Activated naive CD4-positive, alpha-beta T cell (primary cell): ENCODE results near the gene NDFIP1.
"Not testable (repeated sequence)": the region's sequence is repeated elsewhere in the genome, so short reads cannot be mapped to it uniquely, and the experiment has no call there.

Experiments used
- DNase-seq, 4 experiments: peaks; one replicate each; lab custom pipeline; 2025; lab: John Stamatoyannopoulos, UW

Gene NDFIP1, protein sequence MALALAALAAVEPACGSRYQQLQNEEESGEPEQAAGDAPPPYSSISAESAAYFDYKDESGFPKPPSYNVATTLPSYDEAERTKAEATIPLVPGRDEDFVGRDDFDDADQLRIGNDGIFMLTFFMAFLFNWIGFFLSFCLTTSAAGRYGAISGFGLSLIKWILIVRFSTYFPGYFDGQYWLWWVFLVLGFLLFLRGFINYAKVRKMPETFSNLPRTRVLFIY

GRCh38 chr5:142108432-142109330, at the start of gene NDFIP1:
Gene NDFIP1, plus strand, starts transcription at chr5:142108779. Its CDS starts 196 bp downstream, at chr5:142108975.
- DNase-seq, result peak; percentile 55 to 85 (median 66)

- DNase-seq, result no peak
Measured at GRCh38 chr5:142059304-142059940, 49.2 kb upstream of the NDFIP1 start.

DNA sequence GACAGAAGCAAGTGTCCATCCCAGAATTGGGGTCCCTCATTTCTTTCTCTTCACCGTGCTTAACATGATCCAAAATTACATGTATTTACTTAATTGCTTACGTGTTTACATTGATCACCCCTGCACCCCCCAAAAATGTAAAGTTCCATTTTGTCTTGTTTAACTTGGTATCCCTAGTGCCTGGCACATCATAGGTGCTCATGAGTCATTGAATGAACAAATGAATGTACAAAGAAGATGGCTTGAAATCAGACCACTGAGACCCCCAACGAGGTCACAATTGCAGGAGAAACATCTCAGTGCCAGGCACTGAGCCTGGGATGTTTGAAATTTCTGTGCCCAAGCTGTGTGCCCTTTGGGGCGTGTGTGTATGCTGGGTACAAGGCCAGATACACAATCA, 45.2 kb upstream of the NDFIP1 start:
- DNase-seq, result no peak

DNA sequence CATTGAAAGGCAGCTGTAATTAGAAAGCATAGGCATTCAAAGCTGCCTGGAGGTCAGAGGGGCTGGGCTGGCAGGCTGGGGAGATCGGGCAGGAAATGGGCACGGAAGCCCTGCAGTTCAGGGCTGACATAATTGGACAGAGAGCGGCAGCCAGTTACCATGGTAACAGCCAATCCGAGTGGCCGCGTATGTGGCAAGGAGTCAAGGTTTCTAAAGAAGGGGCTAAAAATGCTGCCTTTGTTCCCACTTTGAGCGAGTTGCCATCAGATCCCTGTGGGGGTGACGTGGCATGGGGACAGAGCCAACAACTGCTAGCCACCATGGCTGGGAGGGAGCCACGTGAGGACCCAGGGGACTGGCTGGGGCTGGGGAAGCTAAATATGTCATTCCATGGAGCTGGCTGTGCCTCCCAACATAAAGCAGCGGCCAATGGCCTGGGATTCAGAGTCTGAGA, 44.7 kb upstream of the NDFIP1 start:
- DNase-seq, result peak in 1 of 4 experiments; percentile 23

DNA sequence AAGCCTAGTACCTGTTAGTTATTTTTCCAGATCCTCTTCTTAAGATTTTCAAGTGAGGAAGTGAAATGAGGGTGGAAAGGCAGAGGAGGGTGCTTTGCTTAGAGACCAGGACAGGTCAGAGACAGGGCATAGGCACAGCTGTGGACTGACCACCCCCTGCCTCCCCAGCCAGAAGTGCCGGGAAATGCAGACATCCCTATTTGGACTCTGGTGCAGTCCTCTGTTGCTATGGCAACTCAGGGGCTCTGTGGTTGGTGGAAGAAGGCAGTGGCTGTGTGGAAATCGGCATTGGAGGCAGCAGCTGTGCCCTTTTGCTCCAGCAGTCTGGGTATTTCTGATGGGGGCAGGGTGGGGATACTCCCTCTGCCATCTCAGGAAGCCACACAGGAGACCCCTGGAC, 43.3 kb upstream of the NDFIP1 start:
- no peak for DNase-seq

GRCh38 chr5:142069606-142070399, 38.8 kb upstream of the NDFIP1 start:
- DNase-seq, result no peak

- DNase-seq, result no peak
Measured at GRCh38 chr5:142070734-142071133, 37.8 kb upstream of the NDFIP1 start.

DNA sequence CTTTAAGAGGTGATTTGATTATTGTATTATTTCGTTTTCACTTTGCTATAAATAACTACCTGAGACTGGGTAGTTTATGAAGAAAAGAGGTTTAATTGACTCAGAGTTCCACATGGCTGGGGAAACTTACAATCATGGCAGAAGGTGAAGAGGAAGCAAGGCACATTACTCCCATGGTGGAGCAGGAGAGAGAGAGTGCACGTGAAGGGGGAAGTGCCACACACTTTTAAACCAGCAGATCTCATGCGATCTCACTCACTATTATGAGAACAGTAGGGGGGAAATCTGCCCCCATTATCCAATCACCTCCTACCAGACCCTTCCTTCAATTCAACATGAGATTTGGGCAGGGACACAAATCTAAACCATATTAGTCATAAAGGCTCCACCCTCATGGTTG, 36.1 kb upstream of the NDFIP1 start:
- DNase-seq, result no peak

DNA sequence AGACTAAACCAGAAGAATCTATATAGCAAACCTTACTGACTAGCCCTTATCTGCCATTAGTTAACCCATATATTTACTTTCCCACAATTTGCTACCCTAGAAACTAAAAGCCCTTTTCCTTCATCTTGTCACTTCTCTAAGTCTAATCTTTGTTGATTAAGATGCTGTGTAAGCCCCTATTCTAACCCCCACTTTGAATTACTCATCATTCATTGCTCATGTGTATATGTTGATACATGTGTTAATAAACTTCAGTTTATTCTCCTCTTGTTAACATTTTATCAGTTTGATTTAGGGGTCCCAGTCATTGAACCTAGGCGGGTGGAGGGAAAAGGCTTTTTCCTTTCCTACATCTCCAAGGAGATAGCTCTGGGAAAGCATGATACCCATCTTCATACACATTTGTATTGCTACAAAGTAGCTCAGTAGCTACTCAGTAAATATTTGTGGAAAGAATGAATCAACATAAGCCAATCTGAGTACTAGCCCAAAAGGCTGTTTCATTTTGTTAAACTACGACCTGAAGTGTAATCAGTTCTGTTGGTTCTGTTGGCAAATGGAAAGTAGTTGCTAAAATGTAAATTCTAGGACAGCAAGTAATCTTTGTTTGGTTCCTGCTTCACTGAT, 35.1 kb upstream of the NDFIP1 start:
- no peak for DNase-seq

DNA sequence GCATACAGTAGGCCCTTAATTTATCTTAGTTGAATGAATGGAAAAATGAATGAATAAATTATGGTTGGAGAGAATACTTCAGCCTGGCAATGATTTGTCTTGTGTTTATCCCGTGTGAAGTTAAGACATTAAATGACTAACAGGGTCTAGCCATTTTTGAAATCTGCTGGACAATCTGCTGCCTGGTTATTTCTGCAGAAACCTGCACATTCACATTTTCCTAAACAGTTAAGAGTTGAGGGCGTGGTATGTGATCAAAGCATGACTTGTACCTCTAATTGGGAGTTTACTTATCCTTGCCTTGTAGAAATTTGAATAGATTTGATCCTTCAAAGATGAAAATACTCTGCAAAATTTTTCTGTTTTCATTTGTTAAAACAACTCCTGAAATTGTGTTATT, 34.6 kb upstream of the NDFIP1 start:
- DNase-seq, result no peak

DNA sequence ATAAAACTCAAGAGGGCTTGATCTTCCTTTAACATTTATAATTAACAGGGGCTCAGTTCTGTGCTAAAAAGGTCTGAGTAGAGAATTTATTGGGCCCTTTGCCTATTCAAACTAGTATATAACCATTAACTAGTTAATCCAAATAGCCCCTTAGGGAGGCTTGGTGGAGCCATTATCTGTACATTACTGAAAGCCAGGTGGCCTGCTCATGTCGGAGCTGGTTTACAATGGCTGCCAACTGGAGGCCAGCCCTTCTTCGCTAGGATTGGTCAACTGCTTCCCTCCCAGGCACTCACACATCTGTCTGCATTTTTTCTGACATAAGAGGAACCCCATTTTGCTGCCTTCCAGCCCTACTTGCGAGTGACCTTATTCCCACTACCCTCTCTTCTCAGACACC, 30.4 kb upstream of the NDFIP1 start:
- DNase-seq, result no peak

DNA sequence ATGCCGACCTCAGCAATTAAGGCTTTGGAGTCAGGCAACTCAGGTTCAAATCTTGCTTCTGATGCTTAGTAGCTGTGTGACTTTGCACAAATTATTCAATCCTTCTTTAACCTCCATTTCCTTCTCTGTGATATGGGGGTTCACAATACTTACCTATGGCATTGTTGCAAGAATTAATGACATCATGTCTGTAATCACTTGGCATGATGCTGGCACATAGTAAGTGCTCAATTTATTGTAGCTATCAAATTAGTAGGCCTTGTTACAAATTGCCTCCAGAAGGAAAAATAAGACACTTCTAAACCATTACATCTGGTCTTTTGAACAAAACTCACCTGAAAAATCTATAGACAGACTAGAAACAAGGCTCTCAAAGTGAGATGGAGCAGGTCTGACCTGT, 29.9 kb upstream of the NDFIP1 start:
- no peak for DNase-seq

GRCh38 chr5:142079306-142079721, 29.3 kb upstream of the NDFIP1 start:
- no peak for DNase-seq

GRCh38 chr5:142080248-142080647, 28.3 kb upstream of the NDFIP1 start:
- DNase-seq, result no peak

- DNase-seq, result no peak
Measured at GRCh38 chr5:142082182-142082781, 26.3 kb upstream of the NDFIP1 start.

GRCh38 chr5:142086229-142086628, 22.4 kb upstream of the NDFIP1 start:
- DNase-seq, result no peak

- no peak for DNase-seq
Measured at GRCh38 chr5:142086679-142087078, 21.9 kb upstream of the NDFIP1 start.

- DNase-seq, result no peak
Measured at GRCh38 chr5:142087920-142088679, 20.5 kb upstream of the NDFIP1 start.

- not testable (repeated sequence) for DNase-seq
Measured at GRCh38 chr5:142088855-142089479, 19.6 kb upstream of the NDFIP1 start.

- no peak for DNase-seq
Measured at GRCh38 chr5:142091012-142091411, 17.6 kb upstream of the NDFIP1 start.
